K562 (cell line): ENCODE data around the gene CPNE9.

ENCODE experiments used
- CBFA2T3 ChIP-seq: fragments of 450-650 bp; IDR thresholded peaks from 2 replicates; pipeline ENCODE4 v1.6.1; 2017
- CTBP1 ChIP-seq: fragments of 450-650 bp; IDR thresholded peaks from 2 replicates; pipeline ENCODE4 v1.6.1; 2016; ENCODE audit warnings: borderline replicate concordance
- MYC ChIP-seq, 2 experiments: fragments of 250-450 bp in 1 of 2; sonication (Bioruptor Pico) in 1 of 2; IDR thresholded peaks; 2 replicates each; pipeline versions ENCODE4 v1.5.1 to v1.6.1; 2012 to 2021; ENCODE audit warnings: low read depth in 2 of 2, borderline replicate concordance in 1 of 2, improper control_type of control experiment in 1 of 2, low read length in 1 of 2, mild to moderate bottlenecking in 1 of 2, moderate library complexity in 1 of 2
- NFRKB ChIP-seq: fragments of 450-650 bp; IDR thresholded peaks from 2 replicates; pipeline ENCODE4 v1.6.1; 2016; ENCODE audit warnings: low read depth
- ZNF140 ChIP-seq: fragments of 250-450 bp; sonication (Bioruptor Pico); IDR thresholded peaks from 2 replicates; pipeline ENCODE4 v1.8.0; 2021; ENCODE audit warnings: moderate library complexity, mild to moderate bottlenecking, inconsistent platforms

- no peak for TF ChIP-seq CTBP1
- TF ChIP-seq CBFA2T3 = no peak
- TF ChIP-seq NFRKB = no peak
- no peak for TF ChIP-seq ZNF140 (CRISPR knock-in tag)
- TF ChIP-seq MYC (IDR thresholded peaks at IDR 0.05; ENCODE audit: low read depth, low read length) = no peak
- no peak for TF ChIP-seq MYC (CRISPR knock-in tag; IDR thresholded peaks at IDR 0.05; ENCODE audit: borderline replicate concordance, low read depth)
Observed at GRCh38 chr3:9685216-9686049, 18.2 kb upstream of the CPNE9 start.
